ENCODE measurements around the gene LATS2.
"Not testable (repeated sequence)": the region's sequence is repeated elsewhere in the genome, so short reads cannot be mapped to it uniquely, and the experiment has no call there.

LATS2 gene

DNA sequence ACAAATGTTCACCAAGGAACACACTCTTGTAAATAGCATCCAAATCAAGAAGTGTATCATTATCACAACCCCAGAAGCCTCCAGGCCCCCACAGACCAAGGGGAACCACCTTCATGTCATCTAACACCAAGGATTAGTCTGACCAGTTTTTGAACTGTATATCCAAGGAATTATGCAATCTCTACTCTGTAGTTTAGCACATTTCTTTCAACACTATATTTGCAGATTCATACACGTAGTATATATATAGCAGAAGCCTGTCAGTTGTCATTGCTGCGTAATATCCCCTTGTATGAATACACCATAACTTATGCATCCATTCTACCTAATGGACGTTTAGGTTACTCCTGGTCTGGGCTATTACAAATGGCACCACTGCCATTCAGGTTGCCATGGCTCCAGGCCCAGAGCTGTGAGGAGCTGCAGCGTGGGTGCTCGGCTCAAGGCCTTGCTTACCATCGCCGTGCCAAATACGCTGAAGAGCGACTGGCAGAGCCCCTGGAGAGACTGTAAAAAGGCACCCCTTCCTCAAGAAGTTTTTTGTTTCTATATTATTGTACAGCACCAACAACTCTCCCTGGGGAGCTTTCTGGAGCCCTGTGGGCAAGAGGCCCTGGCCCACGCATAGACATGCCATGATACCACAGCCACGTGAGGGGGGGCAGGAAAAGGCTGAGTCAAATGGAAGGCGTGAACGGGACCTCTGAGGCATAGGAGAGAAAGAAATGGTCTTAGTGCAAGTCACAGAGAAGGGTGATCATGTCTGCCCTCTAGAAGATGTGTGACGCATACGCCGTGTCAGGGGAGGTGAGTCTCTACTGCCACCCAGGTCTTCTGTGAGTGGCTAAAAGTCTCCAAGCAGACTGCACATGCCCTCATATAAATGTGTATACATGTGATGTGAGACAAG is 10.8 kb downstream of the LATS2 start:
- no peak for TF ChIP-seq JUND (IDR thresholded peaks at IDR 0.05; ENCODE audit: low read depth)
- no peak for DNase-seq (ENCODE audit: low read depth in 1 of 2, low spot score in 1 of 2)
- in situ Hi-C loops (cut with HindIII; ENCODE audit: low pct_unique_long_range_greater_than_20kb, low sequenced_read_pairs), result no loop called here

DNA sequence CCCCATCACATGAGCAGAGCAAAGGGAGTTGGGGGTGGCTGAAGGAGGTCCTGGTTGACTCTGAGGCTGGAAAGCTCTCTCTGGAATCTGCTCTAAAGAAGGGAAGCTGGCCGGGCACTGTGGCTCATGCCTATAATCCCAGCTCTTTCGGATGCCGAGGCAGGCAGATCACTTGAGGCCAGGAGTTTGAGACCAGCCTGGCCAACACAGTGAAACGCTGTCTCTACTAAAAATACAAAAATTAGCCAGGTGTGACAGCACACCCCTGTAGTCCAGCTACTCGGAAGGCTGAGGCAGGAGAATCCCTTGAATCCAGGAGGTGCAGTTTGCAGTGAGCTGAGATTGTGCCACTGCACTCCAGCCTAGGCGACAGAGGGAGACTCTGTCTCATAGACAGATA is 11.7 kb downstream of the LATS2 start:
- DNase-seq (ENCODE audit: low read depth in 1 of 2, low spot score in 1 of 2); in situ Hi-C loops (cut with HindIII; ENCODE audit: low pct_unique_long_range_greater_than_20kb, low sequenced_read_pairs): not testable (repeated sequence)

- TF ChIP-seq JUND (IDR thresholded peaks at IDR 0.05; ENCODE audit: low read depth), result no peak
- DNase-seq (ENCODE audit: low read depth in 1 of 2, low spot score in 1 of 2), result no peak
- in situ Hi-C loops (cut with HindIII; ENCODE audit: low pct_unique_long_range_greater_than_20kb, low sequenced_read_pairs), result no loop called here
Measured at GRCh38 chr13:21048901-21049698, 12.3 kb downstream of the LATS2 start.

- in situ Hi-C loops (cut with HindIII; ENCODE audit: low pct_unique_long_range_greater_than_20kb, low sequenced_read_pairs), result no loop called here
- no peak for DNase-seq (ENCODE audit: low read depth in 1 of 2, low spot score in 1 of 2)
- no peak for TF ChIP-seq JUND (IDR thresholded peaks at IDR 0.05; ENCODE audit: low read depth)
Measured at GRCh38 chr13:21047591-21048282, 13.6 kb downstream of the LATS2 start.

DNA sequence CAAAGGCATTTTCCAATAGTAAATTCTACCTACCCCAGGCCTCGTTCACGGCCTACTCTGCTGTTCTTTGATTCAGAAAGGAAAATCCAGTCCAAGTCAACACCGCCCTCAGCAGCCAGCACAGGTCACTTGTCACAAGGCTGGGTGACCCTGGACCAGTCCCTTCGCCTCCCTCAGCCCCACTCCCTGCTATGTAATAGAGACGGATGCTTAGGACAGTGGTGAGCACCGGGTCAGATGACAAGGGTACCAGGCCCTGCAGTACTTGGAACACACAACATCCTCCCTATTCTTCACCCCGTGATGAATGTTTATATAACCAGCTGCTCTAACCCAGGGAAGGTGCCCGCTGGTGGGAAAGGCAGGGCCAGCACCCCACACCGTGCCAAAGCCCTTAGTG is 14.3 kb downstream of the LATS2 start:
- in situ Hi-C loops (cut with HindIII; ENCODE audit: low pct_unique_long_range_greater_than_20kb, low sequenced_read_pairs), result no loop called here
- TF ChIP-seq JUND (IDR thresholded peaks at IDR 0.05; ENCODE audit: low read depth), result no peak
- no peak for DNase-seq (ENCODE audit: low read depth in 1 of 2, low spot score in 1 of 2)

DNA sequence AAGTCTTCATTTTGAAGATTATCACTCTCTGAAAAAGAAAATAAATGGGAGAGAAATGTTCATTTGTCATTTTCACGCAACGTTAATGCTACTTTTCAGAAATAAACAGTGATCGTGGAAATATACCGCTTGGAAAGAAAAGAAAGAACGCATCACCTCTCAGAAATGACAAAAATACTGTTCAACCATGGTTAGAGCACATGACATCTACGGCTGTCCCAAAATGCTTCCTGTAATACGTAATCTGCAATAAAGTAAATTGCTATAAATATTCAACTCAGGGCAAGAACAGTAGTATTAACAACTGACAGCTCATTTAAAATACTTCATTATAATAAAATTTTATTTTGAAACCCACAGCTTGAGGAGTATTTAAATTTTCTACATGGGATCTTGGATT is 15.2 kb downstream of the LATS2 start:
- DNase-seq (ENCODE audit: low read depth in 1 of 2, low spot score in 1 of 2), result no peak
- TF ChIP-seq JUND (IDR thresholded peaks at IDR 0.05; ENCODE audit: low read depth), result no peak
- in situ Hi-C loops (cut with HindIII; ENCODE audit: low pct_unique_long_range_greater_than_20kb, low sequenced_read_pairs), result no loop called here

DNA sequence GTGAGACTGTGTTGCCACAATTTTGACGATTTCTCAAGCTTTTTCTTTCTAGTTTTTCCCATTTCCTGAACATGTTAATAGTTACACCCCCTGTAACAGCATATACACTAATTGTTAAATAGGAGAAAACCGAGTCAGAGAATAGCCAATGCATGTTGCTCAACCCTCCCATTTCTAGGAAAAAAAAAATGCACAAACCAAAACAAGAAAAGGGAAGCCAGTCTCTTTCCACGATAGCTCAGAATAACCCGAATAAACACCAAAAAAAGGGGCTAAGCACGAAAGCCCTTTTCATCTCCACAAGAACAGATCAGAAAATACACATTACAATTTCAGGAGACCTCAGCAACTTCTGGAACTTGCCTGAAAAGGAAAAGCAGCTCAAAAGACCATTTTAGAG is 16.3 kb downstream of the LATS2 start:
- TF ChIP-seq JUND (IDR thresholded peaks at IDR 0.05; ENCODE audit: low read depth), result no peak
- in situ Hi-C loops (cut with HindIII; ENCODE audit: low pct_unique_long_range_greater_than_20kb, low sequenced_read_pairs), result no loop called here
- no peak for DNase-seq (ENCODE audit: low read depth in 1 of 2, low spot score in 1 of 2)

DNA sequence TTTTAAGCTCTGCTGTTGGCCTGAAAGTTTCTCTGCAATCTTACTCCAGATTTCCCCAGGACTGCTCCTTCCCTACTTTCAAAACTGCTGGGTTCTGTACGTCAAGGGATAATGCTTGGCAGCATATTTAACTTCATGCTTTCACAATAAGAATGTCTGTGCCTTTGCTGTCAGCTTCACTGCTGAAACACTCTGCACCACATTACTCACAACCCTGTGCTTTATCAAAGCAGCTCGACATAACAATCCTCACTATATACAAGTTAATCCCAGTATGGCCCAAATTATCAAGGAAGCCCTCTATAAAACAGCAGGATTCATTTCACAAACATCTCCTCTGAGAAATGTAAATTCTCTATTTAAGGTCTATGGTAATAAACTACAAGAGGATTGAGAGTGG is 17.5 kb downstream of the LATS2 start:
- DNase-seq (ENCODE audit: low read depth in 1 of 2, low spot score in 1 of 2), result no peak
- in situ Hi-C loops (cut with HindIII; ENCODE audit: low pct_unique_long_range_greater_than_20kb, low sequenced_read_pairs), result no loop called here
- no peak for TF ChIP-seq JUND (IDR thresholded peaks at IDR 0.05; ENCODE audit: low read depth)

DNA sequence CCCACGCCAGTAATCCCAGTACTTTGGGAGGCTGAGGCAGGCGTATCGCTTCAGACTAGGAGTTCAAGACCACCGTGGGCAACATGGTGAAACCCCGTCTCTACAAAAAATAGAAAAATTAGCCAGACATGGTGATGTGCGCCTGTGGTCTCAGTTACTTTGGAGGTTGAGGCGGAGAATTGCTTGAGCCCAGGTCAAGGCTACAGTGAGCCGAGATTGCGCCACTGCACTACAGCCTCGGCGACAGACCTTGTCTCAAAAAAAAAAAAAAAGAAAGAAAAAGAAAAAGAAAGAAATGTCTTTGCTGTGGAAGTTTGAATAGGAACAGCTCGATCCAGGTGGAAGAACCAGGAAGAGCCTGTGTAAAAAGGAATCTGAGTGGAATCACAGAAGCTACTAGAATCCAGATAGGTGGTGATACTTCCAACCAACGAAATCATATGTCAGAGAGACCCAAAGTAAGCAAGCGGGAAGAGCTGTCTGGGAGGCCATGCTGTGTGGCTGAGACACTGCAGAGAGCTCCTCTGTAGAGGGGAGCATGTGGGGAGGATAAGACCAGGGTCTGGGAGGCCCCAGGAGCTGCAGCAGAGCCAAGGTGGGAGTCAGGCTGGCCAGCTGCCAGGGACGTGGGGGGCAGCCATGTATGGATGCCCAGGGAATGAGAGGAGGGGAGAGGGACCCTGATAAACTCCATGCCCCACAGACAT is 21.1 kb downstream of the LATS2 start:
- no peak for DNase-seq (ENCODE audit: low read depth in 1 of 2, low spot score in 1 of 2)
- in situ Hi-C loops (cut with HindIII; ENCODE audit: low pct_unique_long_range_greater_than_20kb, low sequenced_read_pairs), result no loop called here

DNA sequence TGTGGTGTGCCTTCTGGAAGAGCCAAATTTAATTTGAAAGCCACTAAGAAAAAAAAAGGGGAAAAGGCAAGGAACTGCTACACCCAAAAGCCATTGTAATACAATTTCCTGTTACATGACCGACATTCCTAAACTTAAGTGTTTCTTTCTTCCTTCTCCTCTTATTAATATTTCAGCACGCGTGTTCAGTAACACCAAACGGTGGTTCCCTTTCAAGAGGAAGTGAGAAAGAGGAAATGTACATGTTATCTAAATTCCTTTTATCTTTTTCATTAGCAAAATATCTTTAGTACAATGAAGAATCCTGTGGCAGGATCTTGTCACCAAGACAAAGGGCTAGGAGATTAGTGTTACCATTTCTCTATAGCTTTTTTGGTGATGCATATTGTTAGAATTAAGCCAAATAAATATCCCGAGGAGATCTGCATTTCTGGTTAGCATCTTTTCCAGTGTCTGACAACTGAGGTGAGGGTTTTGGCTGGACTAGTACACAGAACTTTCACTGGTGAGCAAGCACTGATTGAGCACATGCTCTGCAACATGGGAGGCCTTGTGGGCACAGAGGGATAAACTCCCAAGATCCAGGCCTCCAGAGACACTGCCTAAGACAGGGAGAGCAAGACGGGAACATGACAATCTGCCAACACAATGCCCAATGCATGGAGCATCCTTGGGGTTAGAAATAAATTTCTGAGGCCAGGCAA is 22.1 kb downstream of the LATS2 start:
- TF ChIP-seq JUND (IDR thresholded peaks at IDR 0.05; ENCODE audit: low read depth), result no peak
- DNase-seq (ENCODE audit: low read depth in 1 of 2, low spot score in 1 of 2), result no peak
- in situ Hi-C loops (cut with HindIII; ENCODE audit: low pct_unique_long_range_greater_than_20kb, low sequenced_read_pairs), result no loop called here

More for the DNA sequence above, 21.1 kb downstream of the LATS2 start:
- no peak for TF ChIP-seq JUND (IDR thresholded peaks at IDR 0.05; ENCODE audit: low read depth)

DNA sequence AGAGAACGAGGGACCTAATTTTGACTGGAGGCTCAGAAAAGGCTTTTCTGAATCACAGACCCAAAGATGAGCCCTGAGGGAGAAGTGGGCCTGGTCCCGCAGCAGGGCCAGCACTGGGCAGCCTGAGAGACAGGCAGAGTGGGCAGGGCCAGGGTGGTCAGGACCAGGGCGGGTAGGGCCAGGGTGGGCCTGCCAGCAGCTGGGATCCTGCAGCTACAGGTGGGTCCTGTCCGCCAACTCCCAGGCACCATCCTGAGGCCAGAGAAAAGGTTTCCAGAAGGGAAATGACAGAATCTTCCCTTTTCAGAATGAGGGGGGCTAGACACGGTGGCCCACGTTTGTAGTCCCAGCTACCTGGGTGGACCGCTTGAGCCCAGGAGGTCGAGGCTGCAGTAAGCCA is 23.7 kb downstream of the LATS2 start:
- in situ Hi-C loops (cut with HindIII; ENCODE audit: low pct_unique_long_range_greater_than_20kb, low sequenced_read_pairs), result no loop called here
- TF ChIP-seq JUND (IDR thresholded peaks at IDR 0.05; ENCODE audit: low read depth), result no peak

GRCh38 chr13:21035498-21035897 is 25.9 kb downstream of the LATS2 start:
- DNase-seq (ENCODE audit: low read depth in 1 of 2, low spot score in 1 of 2), result no peak
- in situ Hi-C loops (cut with HindIII; ENCODE audit: low pct_unique_long_range_greater_than_20kb, low sequenced_read_pairs), result no loop called here
- no peak for TF ChIP-seq JUND (IDR thresholded peaks at IDR 0.05; ENCODE audit: low read depth)

More for the DNA sequence above, 23.7 kb downstream of the LATS2 start:
- no peak for DNase-seq (ENCODE audit: low read depth in 1 of 2, low spot score in 1 of 2)

Measured in T47D (cell line).